Stimulated activated CD4-positive, alpha-beta T cell treated with anti-CD3 and anti-CD28 coated beads, Interleukin-1b, Interleukin-23, amount 100 ng/mL, for 48 hours (primary cell): Measurements from ENCODE around the gene GCNT4.

ENCODE experiments used
- DNase-seq: peaks from one replicate; pipeline ENCODE4 v3.0.0-alpha.2; 2020

Gene GCNT4

DNA sequence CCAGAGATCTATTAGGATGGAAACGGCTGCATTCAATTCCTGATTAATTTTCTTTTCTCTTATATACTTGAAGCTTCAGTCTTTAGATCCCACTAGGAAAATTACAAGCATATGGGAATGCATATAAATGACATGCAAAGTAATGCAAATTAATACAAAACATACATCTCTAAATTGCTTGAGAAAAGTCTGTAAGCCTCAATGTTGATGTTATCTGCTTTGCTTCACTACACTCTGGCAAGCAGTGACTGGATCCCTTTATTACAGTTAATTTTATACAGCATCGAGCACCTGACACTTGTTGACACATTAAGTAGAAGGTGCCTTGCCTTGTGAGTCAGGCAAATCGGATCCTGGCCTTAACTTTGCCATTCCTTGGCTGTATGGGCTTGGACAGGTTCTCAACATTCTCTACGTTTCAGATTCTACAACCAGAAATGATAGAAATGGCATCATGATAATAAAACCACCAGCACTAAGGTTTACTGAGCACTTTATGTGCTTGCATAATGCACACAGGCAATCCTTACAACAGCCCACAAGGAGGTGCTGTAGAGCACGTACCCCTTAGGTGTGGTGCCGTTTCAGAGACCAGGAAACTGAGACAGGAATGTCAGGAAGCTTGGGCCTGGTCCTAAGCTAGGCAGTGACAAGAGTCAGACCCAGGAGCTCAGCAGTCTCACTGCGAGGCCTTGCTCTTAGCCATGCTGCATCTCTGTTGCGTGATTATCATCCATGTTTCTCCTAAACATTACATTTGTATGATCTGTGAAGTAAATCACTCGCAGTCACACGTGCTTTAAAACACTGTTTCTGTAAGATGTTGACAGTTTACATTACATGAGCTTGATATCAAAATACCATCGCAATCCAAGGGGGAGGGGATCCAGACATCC, 2.7 kb downstream of the GCNT4 start:
- peak; percentile 64 for DNase-seq

DNA sequence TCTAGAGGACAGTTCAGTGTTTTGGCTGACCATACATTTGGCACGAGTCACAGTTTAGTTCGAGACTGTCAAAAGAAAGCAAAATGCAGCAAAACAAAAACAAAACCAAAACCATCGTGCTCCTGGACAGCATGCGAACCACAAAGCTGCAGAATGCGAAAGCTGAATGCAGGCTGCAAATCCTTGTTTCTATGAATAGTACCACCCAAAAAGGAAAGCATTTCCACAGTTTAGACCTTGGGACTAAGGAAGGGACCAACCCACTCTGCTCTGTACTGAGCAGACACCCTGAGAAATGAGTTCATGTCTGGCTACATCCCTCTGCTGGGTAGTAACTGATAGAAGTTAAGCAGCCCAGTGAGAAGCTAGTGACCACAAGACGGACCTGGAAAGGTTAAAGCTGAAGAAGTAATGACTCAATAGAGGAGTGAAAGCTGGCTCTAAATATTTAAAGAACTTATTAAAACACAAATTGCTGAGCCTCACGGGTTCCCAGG, 3.9 kb downstream of the GCNT4 start:
- DNase-seq, result no peak

DNA sequence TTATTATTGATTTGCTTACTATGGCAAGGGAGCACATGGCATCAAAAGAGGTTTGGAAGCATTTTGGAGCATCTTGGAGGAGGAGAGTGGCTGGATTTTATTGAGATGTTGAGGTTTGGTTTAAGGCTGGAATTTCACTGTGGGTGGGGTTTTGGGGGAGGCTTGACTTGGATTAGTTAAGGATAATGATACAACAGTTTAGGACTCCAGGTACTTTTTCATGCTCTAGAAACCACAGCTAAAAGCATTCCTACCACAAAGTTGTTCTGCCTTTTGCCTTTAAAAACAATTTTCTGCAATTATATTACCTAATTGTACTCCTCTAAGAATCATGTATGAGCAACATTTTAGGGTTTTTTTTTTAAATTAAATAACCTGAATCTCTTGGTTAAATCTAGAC, 5.0 kb downstream of the GCNT4 start:
- DNase-seq, result no peak

DNA sequence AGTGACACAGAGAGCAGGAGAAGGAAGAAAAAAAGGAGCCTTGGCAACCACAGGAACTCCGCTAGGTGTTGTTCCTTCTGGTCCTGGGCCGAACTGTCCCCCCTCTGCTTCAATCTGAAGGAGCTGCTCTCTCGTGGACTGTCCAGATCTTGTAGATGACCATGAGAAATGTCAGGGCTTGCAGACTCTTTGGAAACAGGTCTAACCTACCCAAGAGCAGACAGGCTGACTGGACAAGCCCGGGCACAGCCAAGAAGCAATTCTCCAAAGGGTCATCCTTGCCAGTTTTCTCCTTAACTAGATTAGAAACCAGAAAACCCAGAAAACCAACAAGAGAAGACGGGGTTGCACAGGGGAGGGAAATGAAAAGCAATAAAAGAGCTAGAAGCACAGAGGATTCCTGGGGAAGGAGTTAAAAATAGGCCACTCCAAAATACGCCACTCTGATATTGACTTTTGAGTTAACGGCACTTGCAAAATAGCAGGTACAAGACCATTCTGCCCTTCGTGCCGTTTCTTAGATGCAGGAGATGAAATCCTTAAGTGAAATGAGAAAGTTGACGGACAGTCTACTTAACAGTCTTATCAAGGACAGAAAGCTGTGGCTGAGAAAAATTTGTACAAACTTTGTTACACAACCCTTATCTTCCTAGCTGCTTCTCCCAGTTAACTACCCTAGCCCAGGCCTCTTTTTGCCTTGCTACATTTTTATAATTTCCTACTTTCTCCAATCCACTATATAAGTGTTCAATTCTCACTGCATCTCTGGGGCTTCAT, 5.8 kb downstream of the GCNT4 start:
- DNase-seq, result no peak

DNA sequence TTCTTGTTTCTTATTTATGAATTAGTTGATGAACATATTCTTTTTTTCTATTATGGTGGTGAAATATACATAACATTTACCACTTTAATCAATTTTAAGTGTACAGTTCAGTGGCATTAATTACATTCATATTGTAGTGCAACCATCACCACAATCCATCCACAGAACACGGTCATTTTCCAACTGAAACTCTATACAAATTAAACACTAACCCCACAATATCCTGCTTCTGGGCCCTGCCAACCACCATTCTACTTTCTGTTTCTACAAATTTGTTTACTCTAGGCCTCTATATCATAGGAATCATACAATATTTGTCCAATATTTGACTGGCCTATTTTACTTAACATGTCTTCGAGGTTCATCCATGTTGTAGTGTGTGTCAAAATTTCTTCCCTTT, 7.3 kb downstream of the GCNT4 start:
- no peak for DNase-seq

DNA sequence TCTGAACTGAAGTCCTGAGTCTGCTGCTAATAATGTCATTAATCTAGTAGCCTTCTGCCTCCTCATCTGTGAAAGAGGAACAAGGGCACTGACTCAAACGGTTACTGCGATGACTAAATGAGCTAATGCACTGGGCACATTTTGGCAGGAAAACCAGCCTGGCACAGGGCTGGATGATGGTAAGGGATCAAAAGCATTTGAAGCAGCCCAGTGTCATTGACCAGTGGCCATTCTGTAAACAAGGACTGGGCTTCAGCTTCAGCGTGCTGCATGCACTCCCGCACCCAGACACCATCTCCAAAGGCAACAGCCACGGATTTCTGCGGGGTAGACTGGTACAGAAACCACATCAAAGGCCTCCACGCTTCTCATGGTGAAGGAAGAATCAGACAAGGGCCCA, 8.0 kb downstream of the GCNT4 start:
- DNase-seq, result no peak

DNA sequence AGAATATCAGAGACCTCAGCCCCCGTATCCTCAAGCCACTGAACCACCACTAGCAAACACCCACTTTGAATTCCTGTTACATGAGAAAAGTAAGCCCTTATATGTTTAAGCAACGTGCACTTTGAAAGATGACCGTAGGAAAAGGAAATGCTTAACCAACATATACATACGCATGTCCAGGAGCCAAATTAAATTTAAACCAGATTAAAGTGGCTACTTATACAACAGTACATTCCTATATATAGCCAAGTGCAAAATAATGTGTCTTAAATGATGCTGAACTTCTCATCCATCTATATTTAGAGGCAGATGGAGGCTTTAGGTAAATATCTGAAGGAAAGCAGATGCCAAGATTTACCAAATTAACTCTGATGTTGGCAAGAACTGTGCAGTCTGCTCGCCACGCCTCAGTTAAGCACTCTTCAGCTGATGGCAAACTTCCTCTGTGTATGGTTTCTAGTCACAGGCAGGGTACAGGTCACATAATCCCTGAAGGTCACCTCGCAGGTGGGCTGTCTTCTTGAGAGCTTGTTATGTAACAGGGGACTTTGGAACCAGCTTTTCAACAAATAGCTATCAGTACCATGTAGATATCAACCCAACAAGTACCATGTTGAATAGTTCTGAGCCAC, 8.6 kb downstream of the GCNT4 start:
- DNase-seq, result no peak

DNA sequence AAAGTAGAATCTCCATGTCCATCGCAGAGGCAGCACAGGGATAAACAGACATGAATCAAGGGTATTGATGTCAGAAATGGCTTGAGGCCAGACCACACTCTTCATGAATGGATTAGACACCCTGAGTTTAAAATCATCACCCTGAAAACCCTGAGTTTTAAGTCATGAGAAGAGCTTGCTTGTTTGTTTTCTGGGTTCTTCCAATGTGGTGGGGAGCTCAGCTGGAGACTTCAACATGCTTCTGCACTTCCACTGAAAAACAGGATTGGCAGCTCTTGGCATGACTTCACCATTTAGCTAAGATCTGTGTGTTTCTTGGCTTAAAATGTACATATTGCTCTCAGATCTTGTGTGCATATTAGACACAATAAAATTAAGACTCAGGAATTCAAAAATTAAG, 9.8 kb downstream of the GCNT4 start:
- DNase-seq, result no peak

DNA sequence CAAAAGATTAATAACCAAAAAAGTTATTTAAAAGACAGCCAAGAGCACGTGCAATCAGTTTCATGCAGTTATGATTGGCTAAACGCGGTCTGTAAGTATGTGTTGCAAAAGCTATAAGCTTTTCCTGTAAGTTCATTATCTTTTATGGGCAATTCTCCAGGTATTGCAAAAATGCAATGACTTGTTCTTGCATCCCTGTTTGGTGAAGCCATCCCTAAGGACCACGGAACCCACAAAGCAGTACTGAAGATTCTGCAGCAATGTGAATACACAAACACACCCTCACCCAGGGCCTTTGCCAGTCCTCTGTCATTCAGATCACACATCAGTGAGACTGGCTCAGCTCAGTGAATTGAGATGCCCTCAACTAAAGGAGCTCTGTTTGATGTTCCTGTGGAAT, 11.4 kb downstream of the GCNT4 start:
- no peak for DNase-seq

DNA sequence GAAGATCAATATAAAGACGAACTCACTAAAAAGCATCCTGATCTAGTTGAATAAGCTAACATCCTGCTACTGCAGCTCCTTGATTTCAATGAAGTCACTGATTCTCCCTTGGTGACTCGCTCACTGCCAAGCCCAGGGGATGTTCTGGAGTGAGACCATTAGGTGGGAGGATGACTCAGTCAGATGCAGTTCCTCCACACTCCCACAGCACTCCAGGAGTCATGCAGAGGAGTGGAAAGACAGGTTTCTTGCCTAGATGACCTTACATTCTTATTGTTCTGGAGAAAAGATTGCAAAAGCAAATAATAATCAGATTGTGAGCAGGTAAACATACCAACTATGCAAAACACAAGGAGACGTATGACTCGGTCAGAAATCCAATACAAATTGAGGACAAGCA, 15.3 kb downstream of the GCNT4 start:
- peak; percentile 57 for DNase-seq

DNA sequence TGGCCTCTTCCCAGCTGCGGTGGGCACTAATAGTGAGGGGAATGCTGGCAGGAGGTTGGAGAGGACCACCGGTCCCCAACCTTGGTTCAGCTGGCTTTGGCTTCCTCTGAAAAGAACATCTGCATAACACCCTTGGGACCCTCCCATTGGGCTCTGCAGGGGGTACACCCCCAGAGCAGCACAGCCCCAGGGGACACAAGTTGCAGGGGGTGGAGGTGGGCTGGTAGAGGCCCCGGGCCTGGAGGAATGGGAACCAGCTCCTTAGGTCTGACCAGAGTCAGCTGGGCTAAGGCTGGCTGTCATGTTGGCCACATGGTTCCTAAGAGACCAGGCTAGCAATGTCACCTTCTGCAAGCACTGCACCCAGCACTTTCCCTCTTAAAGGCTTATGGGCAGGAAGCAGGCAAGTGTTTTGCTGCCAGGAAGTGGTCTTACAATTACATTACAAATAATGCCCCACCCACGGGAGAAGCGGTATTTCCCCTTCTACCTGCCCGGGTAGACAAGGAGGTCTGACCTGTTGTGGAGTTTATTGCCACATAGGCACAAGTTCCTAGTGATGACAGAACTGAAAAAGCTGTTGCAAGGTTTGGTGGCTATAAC, 18.1 kb downstream of the GCNT4 start:
- peak; percentile 40 for DNase-seq

DNA sequence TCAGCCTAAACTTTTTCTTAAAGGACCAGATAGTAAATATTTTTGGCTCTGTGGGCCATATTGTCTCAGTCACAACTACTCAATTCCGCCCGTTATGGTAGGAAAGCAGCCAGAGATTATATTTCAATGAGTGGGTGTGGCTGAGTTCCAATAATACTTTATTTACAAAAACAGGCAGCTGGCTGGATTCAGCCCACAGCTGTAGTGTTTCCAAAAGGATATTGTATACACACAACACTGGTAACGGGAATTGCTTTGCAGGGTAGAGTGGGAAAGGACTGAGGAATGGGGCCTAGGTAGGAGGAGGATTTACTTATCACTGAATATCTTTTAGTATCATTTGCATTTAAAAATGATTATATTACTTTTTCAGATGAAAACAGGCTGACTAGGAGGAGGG, 21.0 kb downstream of the GCNT4 start:
- no peak for DNase-seq

DNA sequence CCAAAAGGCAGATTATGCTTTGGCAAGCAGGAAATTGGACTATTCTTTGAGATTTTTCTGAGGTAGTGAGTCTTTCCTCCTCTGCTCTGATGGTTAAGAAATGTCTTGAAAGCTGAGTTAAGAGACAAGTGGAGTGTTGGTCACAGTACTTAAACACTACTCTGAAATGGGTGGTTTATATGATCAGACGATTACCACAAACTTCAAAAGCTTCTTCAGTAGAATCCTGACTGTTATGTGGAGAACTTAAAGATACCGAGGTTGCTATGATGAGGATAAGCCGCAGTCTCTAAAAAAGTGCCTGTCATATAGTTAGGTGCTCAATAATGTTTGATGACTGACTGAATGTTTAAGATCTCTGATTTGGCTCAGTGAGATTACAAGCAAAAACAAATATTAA, 24.3 kb downstream of the GCNT4 start:
- DNase-seq, result no peak

DNA sequence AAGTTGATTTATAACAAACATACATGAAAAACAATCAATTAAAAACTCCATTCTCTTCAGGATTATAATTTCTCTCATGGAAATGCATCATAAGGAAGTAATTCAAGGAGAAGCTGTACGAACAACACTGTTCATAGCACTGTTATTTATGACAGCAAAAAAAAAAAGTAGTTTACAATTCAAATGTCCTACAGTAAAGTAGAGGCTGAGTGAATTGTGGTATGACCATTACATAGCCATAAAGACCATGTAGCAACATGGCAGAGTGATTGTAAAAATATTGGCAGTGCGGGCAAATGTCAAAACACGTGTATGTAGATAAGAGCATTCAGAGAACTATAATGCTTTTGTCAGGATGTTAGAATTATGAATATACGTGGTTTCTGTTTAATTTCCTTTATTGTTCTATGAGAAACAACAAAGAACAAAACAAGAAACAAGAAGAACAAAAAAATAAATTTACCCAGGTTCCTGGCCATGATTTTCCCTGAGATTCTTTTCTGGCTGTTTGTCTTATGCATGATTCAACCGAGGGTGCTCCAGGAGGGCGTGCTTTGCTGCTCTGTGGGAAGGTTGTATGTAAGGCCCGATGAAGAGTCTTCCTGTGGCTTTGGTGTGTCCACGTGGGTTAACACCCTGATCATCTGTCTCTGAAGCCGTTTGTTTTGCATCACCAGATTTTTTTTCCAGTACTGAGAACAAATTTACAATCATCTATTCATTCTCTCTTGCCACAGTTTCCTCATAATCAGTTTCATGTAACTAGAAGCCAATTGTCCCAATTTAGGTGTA, 28.8 kb downstream of the GCNT4 start:
- peak; percentile 23 for DNase-seq

DNA sequence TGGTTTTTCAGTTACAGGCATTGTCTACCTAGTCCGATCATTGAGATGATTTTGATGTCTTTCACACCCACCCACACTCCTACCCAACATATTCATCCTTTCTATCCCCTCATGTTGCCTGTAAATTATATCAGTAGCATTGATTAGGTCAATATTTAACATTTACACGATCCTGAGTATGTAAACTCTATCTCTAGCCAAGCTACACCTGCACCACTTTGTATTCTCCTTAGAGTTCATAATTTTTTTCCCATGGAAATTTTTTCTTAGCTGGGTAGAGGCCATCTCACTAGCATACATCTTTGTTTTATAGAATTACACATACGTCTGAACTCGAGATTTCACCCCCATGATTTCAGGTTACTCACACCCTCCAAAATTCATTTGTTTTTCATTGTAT, 30.6 kb downstream of the GCNT4 start:
- no peak for DNase-seq

DNA sequence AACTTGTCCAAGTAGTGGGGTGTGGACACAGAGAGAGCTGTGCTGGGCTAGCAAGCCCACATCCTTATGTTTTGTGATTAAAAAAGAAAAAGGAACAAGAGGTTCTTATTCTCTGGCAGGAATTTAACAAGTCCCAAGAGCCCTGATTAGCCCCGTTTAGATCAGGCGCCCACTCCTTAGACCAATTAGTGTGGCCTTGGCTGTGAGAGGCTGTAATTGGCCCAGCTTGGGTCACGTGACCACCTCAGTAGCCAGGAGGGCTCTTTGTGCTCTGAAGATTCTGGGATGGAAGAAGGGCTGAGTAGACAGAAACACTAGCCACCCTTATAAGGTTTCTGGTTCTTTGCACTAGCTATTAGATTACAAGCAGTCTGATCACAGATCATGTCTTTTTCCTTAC, 31.1 kb downstream of the GCNT4 start:
- DNase-seq, result no peak

DNA sequence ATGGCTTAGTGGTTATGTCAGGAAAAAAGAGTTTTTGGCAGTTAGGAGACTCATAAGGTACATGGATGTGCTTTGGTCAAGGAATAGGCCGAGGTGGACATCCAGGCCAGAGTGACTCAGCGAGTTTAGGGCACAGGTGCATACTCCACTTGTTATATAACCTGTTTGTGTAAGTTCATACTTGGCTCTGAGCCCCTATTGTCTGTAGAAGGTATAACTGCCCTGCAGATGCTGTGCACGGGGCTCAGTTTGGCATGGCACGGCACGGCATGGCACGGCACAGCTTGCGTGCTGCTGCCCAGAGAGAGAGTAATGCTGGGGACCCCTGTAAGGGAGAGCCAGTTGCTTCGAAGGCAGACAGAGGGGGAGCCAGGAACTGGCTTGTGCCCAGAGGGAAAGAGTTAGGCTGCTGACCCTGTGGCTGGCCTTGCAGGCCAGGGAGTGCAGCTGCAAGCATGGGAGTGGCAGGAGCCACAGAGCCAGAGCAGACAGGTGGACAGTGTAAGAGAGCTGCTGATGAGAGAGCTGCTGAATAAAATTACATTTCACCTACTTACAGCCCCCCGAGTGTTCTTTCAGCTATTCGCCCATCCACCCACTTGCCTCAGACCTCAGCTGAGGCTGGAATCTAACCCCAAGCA, 32.2 kb downstream of the GCNT4 start:
- DNase-seq, result no peak

DNA sequence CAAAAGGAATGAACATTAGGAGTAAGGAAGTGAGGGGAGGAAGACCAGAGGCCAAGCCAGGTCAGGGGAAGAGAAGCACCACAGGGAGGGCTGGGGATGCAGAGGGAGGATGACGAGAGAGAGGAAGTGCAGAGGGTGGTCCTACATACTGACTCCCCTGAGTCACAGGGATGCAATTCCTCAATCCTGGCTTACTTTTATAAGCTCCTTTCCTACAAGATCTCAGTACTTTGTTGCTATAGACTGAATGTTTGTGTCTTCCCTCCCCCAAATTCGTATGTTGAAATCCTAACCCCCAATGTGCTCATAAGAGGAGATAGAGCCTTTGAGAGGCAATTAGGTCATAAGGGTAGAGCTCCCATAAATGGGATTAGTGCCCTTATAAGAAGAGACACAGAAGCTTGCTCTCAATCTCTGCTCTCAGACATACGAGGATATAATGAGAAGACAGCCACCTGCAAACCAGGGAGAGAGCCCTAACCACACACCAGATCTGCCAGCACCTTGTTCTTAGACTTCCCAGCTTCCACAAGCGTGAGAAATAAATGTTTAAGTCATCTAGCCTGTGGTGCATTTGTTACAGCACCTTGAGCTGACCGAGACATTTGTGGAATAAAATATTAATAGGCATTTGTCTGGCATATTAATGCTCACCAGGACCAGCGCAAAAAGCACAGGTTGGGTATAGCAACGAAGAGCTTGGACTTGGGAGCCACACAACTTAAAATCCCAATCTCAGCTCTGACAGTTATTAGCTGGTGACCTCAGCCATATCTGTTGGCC, 33.4 kb downstream of the GCNT4 start:
- no peak for DNase-seq

DNA sequence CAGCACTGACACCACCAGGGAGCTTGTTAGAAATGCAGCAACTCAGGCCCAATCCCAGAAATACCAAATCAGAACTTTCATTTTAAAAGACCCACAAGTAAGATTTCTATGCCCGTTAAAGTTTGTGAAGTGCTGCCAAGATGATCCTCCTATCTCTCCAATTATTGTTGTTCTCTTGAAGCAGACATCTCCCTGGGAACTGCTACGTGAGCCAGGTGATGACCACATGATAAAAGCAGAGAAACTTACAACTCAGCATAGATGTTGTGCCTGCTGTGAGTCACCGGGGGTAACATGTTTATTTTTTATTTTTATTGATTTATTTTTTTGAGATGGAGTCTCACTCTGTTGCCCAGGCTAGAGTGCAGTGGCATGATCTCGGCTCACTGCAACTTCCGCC, 34.4 kb downstream of the GCNT4 start:
- no peak for DNase-seq

DNA sequence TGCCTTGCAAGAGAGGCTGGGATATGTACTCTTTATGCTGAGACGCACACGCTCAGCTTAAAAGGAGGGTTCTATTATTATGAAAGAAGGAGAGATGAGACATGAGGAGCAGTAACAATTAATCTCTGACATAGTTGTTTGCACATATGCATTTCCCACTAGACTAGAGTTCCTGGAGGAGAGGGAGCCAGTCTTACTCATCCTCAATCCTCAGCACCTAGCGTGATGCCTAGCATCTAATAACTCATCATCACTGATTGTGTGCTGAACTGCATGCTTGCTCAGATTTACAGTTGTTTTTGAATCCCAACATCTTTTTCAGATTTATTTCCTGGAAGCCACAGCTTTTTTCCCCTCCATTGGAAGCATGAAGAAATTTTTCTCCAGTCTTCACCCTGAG, 35.5 kb downstream of the GCNT4 start:
- no peak for DNase-seq

DNA sequence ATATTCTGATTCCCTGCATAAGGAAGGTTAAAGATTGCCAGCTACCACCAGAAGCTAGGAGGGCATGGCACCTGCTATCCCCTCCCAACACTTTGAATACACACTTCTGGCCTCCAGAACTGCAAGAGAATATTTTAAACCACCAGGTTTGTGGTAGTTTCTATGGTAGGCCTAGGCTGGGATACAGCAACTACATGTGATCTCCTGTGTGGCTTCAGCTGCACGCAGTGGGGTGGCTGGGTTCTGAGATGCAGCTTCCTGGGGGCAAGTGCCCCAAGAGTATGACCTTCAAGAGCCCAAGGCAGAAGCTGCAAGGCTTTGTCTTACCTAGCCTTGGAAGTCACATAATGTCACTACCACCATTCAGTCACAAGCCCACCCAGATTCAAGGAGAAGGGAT, 39.6 kb downstream of the GCNT4 start:
- DNase-seq, result no peak
